ENCODE data around the gene HLX.

The HLX gene, protein sequence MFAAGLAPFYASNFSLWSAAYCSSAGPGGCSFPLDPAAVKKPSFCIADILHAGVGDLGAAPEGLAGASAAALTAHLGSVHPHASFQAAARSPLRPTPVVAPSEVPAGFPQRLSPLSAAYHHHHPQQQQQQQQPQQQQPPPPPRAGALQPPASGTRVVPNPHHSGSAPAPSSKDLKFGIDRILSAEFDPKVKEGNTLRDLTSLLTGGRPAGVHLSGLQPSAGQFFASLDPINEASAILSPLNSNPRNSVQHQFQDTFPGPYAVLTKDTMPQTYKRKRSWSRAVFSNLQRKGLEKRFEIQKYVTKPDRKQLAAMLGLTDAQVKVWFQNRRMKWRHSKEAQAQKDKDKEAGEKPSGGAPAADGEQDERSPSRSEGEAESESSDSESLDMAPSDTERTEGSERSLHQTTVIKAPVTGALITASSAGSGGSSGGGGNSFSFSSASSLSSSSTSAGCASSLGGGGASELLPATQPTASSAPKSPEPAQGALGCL

GRCh38 chr1:220879076-220879508 lies at the start of gene HLX:
HLX (plus strand) TSS chr1:220879443; CDS start chr1:220879858, 415 bp downstream.
- DNase-seq (ENCODE audit: extremely low read depth in 1 of 2, low read depth in 1 of 2), result no peak

DNA sequence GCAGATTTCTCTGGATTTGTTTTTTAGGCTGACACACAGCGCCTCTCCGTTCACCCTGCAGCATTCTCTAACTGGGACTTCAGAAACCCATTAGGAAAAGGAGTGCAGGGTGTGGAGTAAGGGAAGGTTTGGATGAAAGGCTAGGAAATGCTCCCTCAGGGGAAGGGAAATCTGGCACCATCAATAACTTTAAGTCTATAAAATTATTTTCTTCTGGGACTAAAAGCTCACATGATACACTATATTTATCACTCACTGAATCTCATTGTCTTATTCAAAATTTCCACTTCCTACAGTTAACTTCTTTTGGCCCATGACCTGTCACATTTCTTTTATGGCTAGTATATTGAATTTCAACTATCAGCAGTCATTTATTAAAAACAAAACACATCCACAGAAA lies 45.8 kb upstream of the HLX start:
- DNase-seq (ENCODE audit: extremely low read depth in 1 of 2, low read depth in 1 of 2), result no peak

- DNase-seq (ENCODE audit: extremely low read depth in 1 of 2, low read depth in 1 of 2), result no peak
Observed at GRCh38 chr1:220834155-220834870, 44.9 kb upstream of the HLX start.

DNA sequence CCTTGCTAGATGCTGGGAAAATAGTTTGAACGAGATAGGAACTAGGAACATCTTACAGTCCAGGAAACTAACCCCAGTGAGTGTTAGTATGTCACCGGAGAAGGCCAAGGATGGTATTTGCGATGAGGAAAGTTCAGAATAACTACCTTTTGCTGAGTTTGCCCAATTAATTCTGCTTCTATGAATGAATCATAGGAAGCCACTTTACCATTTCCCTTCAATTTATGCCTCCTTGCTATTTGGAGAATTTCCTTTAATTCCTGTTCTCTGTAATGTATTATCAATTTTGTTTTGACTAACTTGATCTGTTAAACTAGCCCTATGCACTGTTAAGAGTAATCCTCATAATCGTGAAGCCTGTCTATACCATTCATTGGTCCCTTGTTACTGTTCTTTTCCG lies 40.7 kb upstream of the HLX start:
- no peak for DNase-seq (ENCODE audit: extremely low read depth in 1 of 2, low read depth in 1 of 2)

DNA sequence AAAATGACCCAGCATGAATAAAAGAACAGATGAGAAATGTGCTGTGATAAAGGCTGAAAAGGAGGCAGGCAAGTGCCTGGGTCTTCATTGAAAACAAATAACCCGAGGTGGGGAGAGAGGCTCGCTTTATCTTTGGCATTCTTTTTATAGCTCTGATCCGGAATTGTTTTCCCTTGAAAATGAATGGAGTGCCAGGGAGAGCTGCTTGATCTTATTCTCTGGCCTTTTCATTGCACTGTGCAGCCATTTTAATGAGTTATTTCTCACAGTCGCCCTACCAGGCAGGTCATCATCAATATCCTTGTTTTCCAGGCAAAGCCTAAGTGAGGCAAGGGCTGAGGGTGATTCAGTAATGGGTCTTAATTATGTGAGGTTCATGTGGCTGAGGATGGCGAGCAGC lies 39.8 kb upstream of the HLX start:
- DNase-seq (ENCODE audit: extremely low read depth in 1 of 2, low read depth in 1 of 2), result no peak

DNA sequence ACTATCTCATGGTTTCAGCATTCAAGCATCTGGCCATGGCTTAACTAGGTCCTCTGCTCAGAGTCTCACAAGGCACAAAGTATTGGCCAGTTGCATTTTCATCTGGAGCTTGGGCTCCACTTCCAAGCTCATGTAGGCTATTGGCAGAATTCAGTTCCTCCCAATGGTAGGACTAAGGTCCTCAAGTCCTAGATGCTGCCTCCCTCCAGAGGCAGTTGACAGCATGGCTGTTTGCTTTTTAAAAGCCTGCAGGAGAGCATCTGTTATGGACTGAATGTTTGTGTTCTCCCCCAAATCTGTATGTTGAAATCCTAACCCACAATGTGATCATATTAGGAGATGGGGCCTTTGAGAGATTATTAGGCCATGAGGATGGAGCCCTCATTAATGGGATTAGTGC lies 38.0 kb upstream of the HLX start:
- no peak for DNase-seq (ENCODE audit: extremely low read depth in 1 of 2, low read depth in 1 of 2)

- no peak for DNase-seq (ENCODE audit: extremely low read depth in 1 of 2, low read depth in 1 of 2)
Observed at GRCh38 chr1:220843481-220844011, 35.7 kb upstream of the HLX start.

DNA sequence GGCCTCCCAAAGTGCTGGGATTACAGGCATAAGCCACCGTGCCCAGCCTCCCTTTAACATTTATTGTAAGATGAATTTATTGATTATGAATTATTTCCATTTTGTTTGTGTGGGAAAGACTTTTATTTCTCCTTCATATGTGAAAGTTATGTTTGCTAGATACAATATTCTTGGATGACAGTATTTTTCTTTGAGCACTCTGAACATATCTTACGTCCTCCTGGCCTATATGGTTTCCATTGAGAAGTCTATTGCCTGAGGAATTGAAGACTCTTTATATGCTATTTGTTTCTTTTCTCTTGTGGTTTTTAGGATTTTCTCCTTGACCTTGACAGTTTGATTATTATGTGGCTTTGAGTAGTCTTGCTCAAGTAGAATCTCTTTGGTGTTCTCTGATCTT lies 26.8 kb upstream of the HLX start:
- DNase-seq (ENCODE audit: extremely low read depth in 1 of 2, low read depth in 1 of 2), result no peak

GRCh38 chr1:220872296-220872695 lies 6.9 kb upstream of the HLX start:
- no peak for DNase-seq (ENCODE audit: extremely low read depth in 1 of 2, low read depth in 1 of 2)

- DNase-seq (ENCODE audit: extremely low read depth in 1 of 2, low read depth in 1 of 2), result no peak
Observed at GRCh38 chr1:220873087-220873486, 6.2 kb upstream of the HLX start.

GRCh38 chr1:220873868-220874655 lies 5.2 kb upstream of the HLX start:
- no peak for DNase-seq (ENCODE audit: extremely low read depth in 1 of 2, low read depth in 1 of 2)

GRCh38 chr1:220875260-220875659 lies 4.0 kb upstream of the HLX start:
- no peak for DNase-seq (ENCODE audit: extremely low read depth in 1 of 2, low read depth in 1 of 2)

DNA sequence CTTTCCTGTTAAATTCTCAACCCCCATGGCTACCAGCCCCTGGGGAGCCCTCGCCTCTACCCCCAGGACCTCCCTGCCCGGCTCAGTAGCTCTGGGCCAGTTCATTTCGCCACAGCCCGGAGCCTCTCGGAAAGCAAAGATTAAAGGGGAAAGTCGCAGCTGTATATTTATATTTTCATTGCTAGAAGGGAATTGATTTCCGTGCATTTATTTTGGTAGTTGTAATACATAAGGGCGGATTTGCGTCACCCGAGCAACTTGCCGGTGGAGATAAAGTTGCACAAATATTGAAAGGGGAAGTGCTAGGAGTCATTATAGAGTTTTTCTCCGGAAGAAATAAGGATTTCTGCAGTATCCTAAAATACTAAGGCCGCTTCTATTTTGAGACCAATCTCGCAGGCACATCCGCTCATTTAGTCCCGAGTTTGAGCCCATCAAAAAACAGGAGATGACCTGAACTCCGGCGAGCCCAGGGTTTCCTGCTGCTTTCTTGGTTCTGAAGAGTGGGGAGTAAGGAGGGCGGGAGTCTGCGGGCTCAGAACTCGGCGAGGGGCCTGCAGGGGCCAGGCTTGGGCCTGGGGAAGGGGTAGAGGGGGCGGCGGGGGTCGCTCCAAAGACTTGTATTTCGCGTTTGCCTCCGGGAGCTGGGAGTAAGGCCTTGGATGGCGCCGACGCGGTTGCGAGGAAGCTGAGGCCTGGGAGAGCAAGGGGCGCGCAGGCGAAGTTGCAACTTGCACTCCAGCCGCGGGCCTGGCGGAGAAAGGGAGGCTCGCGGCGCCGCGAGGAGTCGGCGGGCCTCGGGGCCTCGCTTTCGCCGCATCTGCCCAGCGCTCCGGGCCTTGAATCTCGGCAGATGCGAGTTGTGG lies 2.5 kb upstream of the HLX start:
- DNase-seq (ENCODE audit: extremely low read depth in 1 of 2, low read depth in 1 of 2), result no peak

DNA sequence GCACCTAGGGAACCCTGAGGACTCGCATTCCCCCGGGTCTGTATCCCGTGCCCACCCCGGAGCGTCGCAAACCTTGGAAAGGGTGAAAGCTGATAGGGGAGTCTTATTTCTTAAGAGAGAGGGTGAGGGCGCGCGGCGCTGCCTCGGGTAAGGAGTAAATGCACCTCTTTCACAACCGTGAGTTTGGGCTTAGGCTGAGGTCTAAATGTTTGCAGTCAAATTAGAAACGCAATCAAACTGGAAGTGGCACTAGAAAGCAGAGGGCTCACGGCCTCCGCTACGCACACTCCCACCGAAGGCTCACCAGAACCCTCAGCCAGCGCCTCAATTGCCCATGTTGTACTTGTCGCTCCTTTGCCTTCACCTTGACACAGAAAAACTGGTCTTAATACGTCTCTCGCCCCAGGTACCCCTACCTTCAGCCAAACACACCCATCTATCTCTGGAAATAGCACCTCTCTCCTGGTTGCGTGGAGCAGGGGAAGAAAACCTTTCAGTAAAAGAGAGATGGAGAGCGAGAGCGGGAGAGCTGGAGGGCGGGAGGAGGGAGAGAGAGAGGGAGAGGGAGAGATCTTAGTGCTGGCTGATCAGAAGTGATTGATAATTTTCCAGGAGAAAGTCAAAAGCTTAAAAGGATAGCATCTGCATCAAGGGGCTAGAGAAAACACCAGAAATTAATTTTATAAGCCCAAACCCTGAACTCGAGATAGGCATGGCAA lies 1.7 kb upstream of the HLX start:
- no peak for DNase-seq (ENCODE audit: extremely low read depth in 1 of 2, low read depth in 1 of 2)

DNA sequence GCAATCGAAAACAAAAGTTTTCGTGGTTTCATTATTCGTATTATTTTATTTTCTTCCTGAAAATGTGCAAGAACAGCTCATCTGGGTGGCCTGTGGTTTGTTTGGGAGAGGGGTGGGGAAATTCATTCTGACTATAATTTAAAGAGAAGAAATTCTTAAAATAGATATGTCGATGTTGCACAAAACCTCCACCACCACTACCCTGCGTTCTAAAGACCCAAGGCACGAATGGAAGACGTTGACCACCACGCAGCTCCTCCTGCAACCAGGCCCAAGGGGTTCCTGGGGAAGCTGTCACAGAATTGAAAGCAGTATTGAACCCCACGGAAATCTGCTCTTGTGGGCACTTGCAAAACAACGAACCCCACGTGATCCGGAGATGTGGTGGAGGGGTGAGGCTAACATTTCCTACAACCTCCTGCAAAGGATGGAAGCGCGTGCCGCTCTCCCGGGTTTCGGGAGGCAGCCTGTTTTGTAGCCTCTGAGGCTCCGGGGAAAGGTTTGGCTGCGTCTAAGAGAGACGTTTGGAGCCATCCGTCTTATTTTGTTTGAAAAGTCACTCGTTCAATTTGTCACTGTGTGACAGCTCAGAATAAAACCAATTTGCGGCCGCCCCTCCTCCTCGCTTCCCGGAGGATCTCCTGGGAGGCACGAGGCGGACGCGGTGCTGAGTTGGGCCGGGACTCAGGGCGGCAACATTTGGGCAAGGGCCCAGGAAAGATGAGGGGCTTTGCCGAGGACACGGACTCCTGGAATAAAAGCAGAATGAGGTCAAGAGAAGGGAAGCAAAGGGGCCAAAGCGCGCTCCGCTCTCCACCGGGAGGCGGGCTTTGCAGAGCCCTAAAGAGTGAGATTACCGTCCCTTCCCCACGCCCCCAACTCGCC lies 810 bp upstream of the HLX start:
- no peak for DNase-seq (ENCODE audit: extremely low read depth in 1 of 2, low read depth in 1 of 2)

- DNase-seq (ENCODE audit: extremely low read depth in 1 of 2, low read depth in 1 of 2), result no peak
Observed at GRCh38 chr1:220879509-220880361, 492 bp downstream of the HLX start.

- DNase-seq (ENCODE audit: extremely low read depth in 1 of 2, low read depth in 1 of 2), result no peak
Observed at GRCh38 chr1:220880362-220880670, 1.1 kb downstream of the HLX start.

Measured in activated CD8-positive, alpha-beta memory T cell treated with anti-CD3 and anti-CD28 coated beads for 1 hour (primary cell).